Subcutaneous adipose tissue (tissue), 4 donors: ENCODE measurements around the gene DES. TPM values are rescaled to one million over a fixed set of nuclear protein-coding genes. Genes with fewer than 3 reads are reported as not detected.

Experiments
- CTCF ChIP-seq: fragments of 450-650 bp; IDR thresholded peaks from one replicate; pipeline ENCODE4 v1.5.1; 2016; ENCODE audit warnings: low read depth, mild to moderate bottlenecking, control low read depth, antibody characterized with exemption, moderate library complexity
- total RNA-seq, 4 donors: library from RNA; depleted of rRNA; stranded (reverse); fragments of >200 nt; gene quantifications; one replicate each; pipeline ENCODE4 v1.1.0, GENCODE V29; 2016

Gene DES
- total RNA-seq, 4 donors from 2014 or later: 3.1 to 28.8 (median 13.3) TPM

GRCh38 chr2:219415580-219416234 lies 2.5 kb upstream of the DES start:
- TF ChIP-seq CTCF: no peak

- no peak for TF ChIP-seq CTCF
Measured at GRCh38 chr2:219416235-219416602, 2.0 kb upstream of the DES start.

- TF ChIP-seq CTCF: no peak
Measured at GRCh38 chr2:219416938-219417337, 1.2 kb upstream of the DES start.

- TF ChIP-seq CTCF: no peak
Measured at GRCh38 chr2:219417374-219417773, 803 bp upstream of the DES start.

- TF ChIP-seq CTCF: no peak
Measured at GRCh38 chr2:219419012-219419324, 791 bp downstream of the DES start.

- TF ChIP-seq CTCF: no peak
Measured at GRCh38 chr2:219419331-219420197, 1.4 kb downstream of the DES start.

GRCh38 chr2:219420687-219421086 lies 2.5 kb downstream of the DES start:
- TF ChIP-seq CTCF: no peak
